HG02938 (cell line): ENCODE measurements around the gene MARK3.

Source experiments
- ATAC-seq: cut with Tn5 transposase; IDR thresholded peaks from one replicate; pipeline ENCODE4 v1.9.1; 2021; ENCODE audit warnings: mild to moderate bottlenecking, moderate library complexity; ENCODE audit not compliant: unreplicated experiment

Gene MARK3

GRCh38 chr14:103432627-103433026 lies 47.4 kb downstream of the MARK3 start:
- no peak for ATAC-seq

- ATAC-seq, result no peak
These were observed 48.8 kb downstream of the MARK3 start for GRCh38 chr14:103433916-103434563.

- no peak for ATAC-seq
These were observed 49.7 kb downstream of the MARK3 start for GRCh38 chr14:103434868-103435442.

GRCh38 chr14:103436533-103436932 lies 51.3 kb downstream of the MARK3 start:
- ATAC-seq, result no peak

GRCh38 chr14:103442288-103442687 lies 57.1 kb downstream of the MARK3 start:
- no peak for ATAC-seq

- ATAC-seq, result no peak
These were observed 57.9 kb downstream of the MARK3 start for GRCh38 chr14:103443111-103443510.

GRCh38 chr14:103444837-103445524 lies 59.8 kb downstream of the MARK3 start:
- no peak for ATAC-seq

GRCh38 chr14:103445806-103446205 lies 60.6 kb downstream of the MARK3 start:
- no peak for ATAC-seq

- ATAC-seq, result no peak
These were observed 62.9 kb downstream of the MARK3 start for GRCh38 chr14:103448097-103448496.

GRCh38 chr14:103449634-103450161 lies 64.5 kb downstream of the MARK3 start:
- no peak for ATAC-seq

GRCh38 chr14:103450416-103450815 lies 65.2 kb downstream of the MARK3 start:
- no peak for ATAC-seq

- no peak for ATAC-seq
These were observed 66.2 kb downstream of the MARK3 start for GRCh38 chr14:103451401-103451800.

- no peak for ATAC-seq
These were observed 68.6 kb downstream of the MARK3 start for GRCh38 chr14:103453791-103454190.

GRCh38 chr14:103456167-103456835 lies 71.1 kb downstream of the MARK3 start:
- no peak for ATAC-seq

GRCh38 chr14:103460415-103460814 lies 75.2 kb downstream of the MARK3 start:
- ATAC-seq, result no peak

GRCh38 chr14:103463149-103463548 lies 77.9 kb downstream of the MARK3 start:
- no peak for ATAC-seq

GRCh38 chr14:103463851-103464250 lies 78.6 kb downstream of the MARK3 start:
- ATAC-seq, result no peak

GRCh38 chr14:103472939-103473338 lies 87.7 kb downstream of the MARK3 start:
- ATAC-seq, result no peak

- no peak for ATAC-seq
These were observed 89.7 kb downstream of the MARK3 start for GRCh38 chr14:103474893-103475292.

- ATAC-seq, result no peak
These were observed 90.8 kb downstream of the MARK3 start for GRCh38 chr14:103476065-103476464.

GRCh38 chr14:103476631-103477030 lies 91.4 kb downstream of the MARK3 start:
- ATAC-seq, result no peak
